Measurements from ENCODE around the gene MX1.

Gene MX1
- total RNA-seq, result 90.1 to 96.0 reads per million in 2 experiments

- DNase-seq (ENCODE audit: low read depth), result peak; percentile 81
Measured at GRCh38 chr21:41425954-41426675, at the start of gene MX1. Gene MX1 (plus strand): TSS chr21:41426239. CDS start chr21:41432071, 5,832 bp downstream.

GRCh38 chr21:41377715-41378114 is 48.3 kb upstream of the MX1 start:
- DNase-seq (ENCODE audit: low read depth), result no peak

- DNase-seq (ENCODE audit: low read depth), result no peak
Measured at GRCh38 chr21:41378849-41379248, 47.2 kb upstream of the MX1 start.

GRCh38 chr21:41379901-41380300 is 46.1 kb upstream of the MX1 start:
- DNase-seq (ENCODE audit: low read depth), result no peak

- DNase-seq (ENCODE audit: low read depth), result no peak
Measured at GRCh38 chr21:41381731-41382130, 44.3 kb upstream of the MX1 start.

- no peak for DNase-seq (ENCODE audit: low read depth)
Measured at GRCh38 chr21:41387042-41387819, 38.8 kb upstream of the MX1 start.

- DNase-seq (ENCODE audit: low read depth), result no peak
Measured at GRCh38 chr21:41387824-41388223, 38.2 kb upstream of the MX1 start.

GRCh38 chr21:41388259-41388658 is 37.8 kb upstream of the MX1 start:
- DNase-seq (ENCODE audit: low read depth), result no peak

- no peak for DNase-seq (ENCODE audit: low read depth)
Measured at GRCh38 chr21:41390043-41390639, 35.9 kb upstream of the MX1 start.

- DNase-seq (ENCODE audit: low read depth), result no peak
Measured at GRCh38 chr21:41393876-41394465, 32.1 kb upstream of the MX1 start.

- DNase-seq (ENCODE audit: low read depth), result no peak
Measured at GRCh38 chr21:41396558-41397075, 29.4 kb upstream of the MX1 start.

- DNase-seq (ENCODE audit: low read depth), result no peak
Measured at GRCh38 chr21:41397471-41397891, 28.6 kb upstream of the MX1 start.

- DNase-seq (ENCODE audit: low read depth), result no peak
Measured at GRCh38 chr21:41398251-41398650, 27.8 kb upstream of the MX1 start.

- no peak for DNase-seq (ENCODE audit: low read depth)
Measured at GRCh38 chr21:41398831-41399230, 27.2 kb upstream of the MX1 start.

GRCh38 chr21:41399246-41399800 is 26.7 kb upstream of the MX1 start:
- DNase-seq (ENCODE audit: low read depth), result no peak

GRCh38 chr21:41402231-41402630 is 23.8 kb upstream of the MX1 start:
- DNase-seq (ENCODE audit: low read depth), result no peak

- no peak for DNase-seq (ENCODE audit: low read depth)
Measured at GRCh38 chr21:41402796-41403195, 23.2 kb upstream of the MX1 start.

- no peak for DNase-seq (ENCODE audit: low read depth)
Measured at GRCh38 chr21:41403331-41403730, 22.7 kb upstream of the MX1 start.

GRCh38 chr21:41403966-41404365 is 22.1 kb upstream of the MX1 start:
- DNase-seq (ENCODE audit: low read depth), result no peak

- DNase-seq (ENCODE audit: low read depth), result no peak
Measured at GRCh38 chr21:41405321-41405720, 20.7 kb upstream of the MX1 start.

- DNase-seq (ENCODE audit: low read depth), result no peak
Measured at GRCh38 chr21:41406340-41406739, 19.7 kb upstream of the MX1 start.
